Testis (tissue), 2 donors: ENCODE results near the gene POLR3K.

Source experiments
- POLR2A ChIP-seq: fragments of 450-650 bp; IDR thresholded peaks from one replicate; pipeline ENCODE4 v1.6.1; 2017; ENCODE audit warnings: antibody characterized with exemption, mild to moderate bottlenecking, moderate library complexity
- TF ChIP-seq, protein P1 (sequence below), 3 experiments: fragments of 450-650 bp in 2 of 3; fragments of 200-600 bp in 1 of 3; sonication (generic) in 1 of 3; IDR thresholded peaks; one replicate each; pipeline ENCODE4 v1.5.1; 2016 to 2019; ENCODE audit warnings: antibody characterized with exemption in 3 of 3, mild to moderate bottlenecking in 2 of 3, moderate library complexity in 1 of 3

DNA sequence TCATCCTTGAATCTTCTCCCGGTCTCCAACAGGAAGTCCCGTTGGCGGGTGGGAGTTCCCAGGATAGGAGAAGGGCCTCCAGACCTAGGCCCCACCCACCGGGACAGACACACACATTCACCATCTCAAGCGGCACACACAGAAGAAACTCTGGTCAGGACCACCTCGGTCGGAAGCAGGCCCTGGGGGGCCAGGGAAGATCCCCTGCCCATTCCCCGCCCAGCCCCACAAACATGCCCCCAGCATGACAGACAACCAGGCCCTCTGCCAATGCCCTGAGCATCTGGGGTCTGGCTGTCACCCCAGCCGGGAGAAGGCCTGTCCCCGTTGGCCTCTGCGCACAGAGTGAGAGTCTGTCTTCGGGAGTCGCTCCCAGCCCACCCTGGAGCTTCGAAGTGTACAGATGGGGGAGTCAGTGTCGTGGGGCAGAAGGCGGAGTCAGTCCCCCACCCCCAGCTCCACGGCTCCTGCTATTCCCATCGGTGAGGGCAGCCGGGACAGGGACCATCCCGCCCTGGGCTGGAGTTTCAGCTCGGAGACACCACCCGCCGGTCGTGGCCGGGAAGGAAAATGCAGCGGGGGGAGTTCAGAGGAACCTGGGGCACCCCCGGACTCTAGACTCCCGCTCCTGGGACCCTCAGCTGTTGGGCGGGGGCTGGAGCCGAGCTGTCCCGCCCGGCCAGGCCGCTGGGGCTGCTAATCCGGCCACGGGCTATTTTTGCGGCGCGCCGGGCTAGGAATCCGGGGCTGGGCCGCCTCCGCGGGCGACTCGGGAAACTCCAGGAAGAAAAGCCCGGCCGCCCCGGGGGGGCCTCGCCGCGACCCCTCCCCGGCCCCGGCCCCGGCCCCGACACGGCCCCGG is 18.4 kb upstream of the POLR3K start:
- TF ChIP-seq, protein P1, sequence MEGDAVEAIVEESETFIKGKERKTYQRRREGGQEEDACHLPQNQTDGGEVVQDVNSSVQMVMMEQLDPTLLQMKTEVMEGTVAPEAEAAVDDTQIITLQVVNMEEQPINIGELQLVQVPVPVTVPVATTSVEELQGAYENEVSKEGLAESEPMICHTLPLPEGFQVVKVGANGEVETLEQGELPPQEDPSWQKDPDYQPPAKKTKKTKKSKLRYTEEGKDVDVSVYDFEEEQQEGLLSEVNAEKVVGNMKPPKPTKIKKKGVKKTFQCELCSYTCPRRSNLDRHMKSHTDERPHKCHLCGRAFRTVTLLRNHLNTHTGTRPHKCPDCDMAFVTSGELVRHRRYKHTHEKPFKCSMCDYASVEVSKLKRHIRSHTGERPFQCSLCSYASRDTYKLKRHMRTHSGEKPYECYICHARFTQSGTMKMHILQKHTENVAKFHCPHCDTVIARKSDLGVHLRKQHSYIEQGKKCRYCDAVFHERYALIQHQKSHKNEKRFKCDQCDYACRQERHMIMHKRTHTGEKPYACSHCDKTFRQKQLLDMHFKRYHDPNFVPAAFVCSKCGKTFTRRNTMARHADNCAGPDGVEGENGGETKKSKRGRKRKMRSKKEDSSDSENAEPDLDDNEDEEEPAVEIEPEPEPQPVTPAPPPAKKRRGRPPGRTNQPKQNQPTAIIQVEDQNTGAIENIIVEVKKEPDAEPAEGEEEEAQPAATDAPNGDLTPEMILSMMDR (IDR thresholded peaks at IDR 0.05) = no peak
- no peak for TF ChIP-seq POLR2A
